NB4 (cell line): ENCODE results near the gene IRS1.

Experiments
- CTCF ChIP-seq: IDR thresholded peaks from one replicate; pipeline ENCODE4 v1.5.1; 2012; ENCODE audit warnings: low read depth, low read length
- MAX ChIP-seq: IDR thresholded peaks from 2 replicates; pipeline ENCODE4 v1.6.1; 2011; ENCODE audit warnings: low read depth, low read length
- POLR2A ChIP-seq: IDR thresholded peaks from 2 replicates; pipeline ENCODE4 v1.6.1; 2011; ENCODE audit warnings: mild to moderate bottlenecking; ENCODE audit not compliant: insufficient read length; ENCODE audit errors: extremely low read depth

- TF ChIP-seq MAX: no peak
- no peak for TF ChIP-seq CTCF
- no peak for TF ChIP-seq POLR2A
Observed at GRCh38 chr2:226788881-226789490, 10.6 kb downstream of the IRS1 start.
